ENCODE results near the gene ROPN1.
"Not testable (repeated sequence)": the region's sequence is repeated elsewhere in the genome, so short reads cannot be mapped to it uniquely, and the experiment has no call there.

Gene ROPN1

DNA sequence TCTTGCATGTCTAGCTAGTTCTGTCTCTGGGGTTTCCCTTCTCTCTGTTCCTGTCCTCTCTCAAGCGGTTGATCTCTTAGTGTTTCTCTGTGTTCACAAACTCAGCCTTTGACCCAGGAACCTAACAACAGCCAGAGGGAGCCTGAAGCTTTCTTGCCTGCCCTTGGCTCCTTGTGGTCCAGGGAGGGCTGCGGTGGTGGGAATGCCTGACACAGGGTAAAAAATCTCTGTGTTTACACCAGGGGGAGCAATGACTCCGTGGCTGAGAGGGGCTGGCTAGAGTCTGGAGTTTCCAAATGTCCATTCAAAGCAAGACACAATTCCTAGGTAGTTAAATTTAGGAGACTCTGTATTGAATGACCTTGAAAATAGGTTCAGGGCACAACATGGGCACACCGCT lies 24.6 kb upstream of the ROPN1 start:
- H3K4me3 ChIP-seq (ENCODE audit: low read depth, low read length); in situ Hi-C loops (cut with HindIII; ENCODE audit: low sequenced_read_pairs): not testable (repeated sequence)
- peak; percentile 21 for DNase-seq (ENCODE audit: low read depth, low spot score)
- TF ChIP-seq, protein P1, sequence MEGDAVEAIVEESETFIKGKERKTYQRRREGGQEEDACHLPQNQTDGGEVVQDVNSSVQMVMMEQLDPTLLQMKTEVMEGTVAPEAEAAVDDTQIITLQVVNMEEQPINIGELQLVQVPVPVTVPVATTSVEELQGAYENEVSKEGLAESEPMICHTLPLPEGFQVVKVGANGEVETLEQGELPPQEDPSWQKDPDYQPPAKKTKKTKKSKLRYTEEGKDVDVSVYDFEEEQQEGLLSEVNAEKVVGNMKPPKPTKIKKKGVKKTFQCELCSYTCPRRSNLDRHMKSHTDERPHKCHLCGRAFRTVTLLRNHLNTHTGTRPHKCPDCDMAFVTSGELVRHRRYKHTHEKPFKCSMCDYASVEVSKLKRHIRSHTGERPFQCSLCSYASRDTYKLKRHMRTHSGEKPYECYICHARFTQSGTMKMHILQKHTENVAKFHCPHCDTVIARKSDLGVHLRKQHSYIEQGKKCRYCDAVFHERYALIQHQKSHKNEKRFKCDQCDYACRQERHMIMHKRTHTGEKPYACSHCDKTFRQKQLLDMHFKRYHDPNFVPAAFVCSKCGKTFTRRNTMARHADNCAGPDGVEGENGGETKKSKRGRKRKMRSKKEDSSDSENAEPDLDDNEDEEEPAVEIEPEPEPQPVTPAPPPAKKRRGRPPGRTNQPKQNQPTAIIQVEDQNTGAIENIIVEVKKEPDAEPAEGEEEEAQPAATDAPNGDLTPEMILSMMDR (IDR thresholded peaks at IDR 0.05; ENCODE audit: low read depth, low read length) = peak; percentile 39

DNA sequence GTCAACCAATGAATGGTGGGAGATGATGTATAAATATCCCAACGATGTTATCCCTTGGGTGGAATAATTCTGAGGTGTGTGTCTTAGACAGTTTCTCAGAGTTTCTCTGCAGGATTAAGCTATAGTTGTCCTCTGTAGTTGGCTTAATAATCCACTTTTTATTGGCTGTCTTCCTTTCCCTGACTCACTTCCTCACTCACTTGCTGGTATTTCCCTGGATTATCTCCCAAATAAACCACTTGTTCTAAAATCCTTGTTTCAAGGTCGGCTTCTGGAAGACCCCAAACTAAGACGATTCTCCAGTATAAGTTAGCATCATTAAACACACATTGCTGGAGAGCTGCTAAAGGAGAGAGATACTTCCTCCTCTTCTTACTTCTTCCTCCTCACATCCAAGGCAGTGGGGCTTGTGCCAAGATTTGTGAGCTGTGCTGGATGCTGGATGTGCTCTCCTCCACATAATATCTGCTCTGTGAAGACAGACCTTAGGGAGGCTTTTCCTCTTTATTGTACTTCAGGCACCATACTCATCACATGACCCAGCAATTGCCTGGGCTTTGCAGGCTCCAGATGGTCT lies 22.5 kb upstream of the ROPN1 start:
- no peak overlapping the region for H3K4me3 ChIP-seq (ENCODE audit: low read depth, low read length)
- in situ Hi-C loops (cut with HindIII; ENCODE audit: low sequenced_read_pairs) = no loop called here
- DNase-seq (ENCODE audit: low read depth, low spot score) = peak; percentile 16
- TF ChIP-seq, protein P1 (IDR thresholded peaks at IDR 0.05; ENCODE audit: low read depth, low read length) = no peak

DNA sequence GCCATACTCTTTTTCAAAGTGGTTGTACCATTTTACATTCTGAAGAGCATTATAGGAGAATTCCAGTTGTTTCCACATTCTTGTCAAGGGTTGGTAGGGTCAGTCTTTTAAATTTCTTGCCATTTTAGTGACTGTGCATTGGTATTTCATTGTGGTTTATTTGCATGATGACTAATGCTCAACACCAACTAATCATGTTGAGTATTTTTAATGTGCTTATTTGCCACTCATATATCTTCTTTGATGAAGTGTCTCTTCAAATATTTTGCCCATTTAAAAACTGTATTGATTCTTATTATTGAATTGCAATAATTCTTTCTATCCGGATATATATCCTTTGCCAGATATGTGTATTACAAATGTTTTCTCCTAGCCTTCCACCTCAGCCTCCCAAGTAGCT lies 16.4 kb upstream of the ROPN1 start:
- in situ Hi-C loops (cut with HindIII; ENCODE audit: low sequenced_read_pairs); H3K4me3 ChIP-seq (ENCODE audit: low read depth, low read length); DNase-seq (ENCODE audit: low read depth, low spot score): not testable (repeated sequence)

DNA sequence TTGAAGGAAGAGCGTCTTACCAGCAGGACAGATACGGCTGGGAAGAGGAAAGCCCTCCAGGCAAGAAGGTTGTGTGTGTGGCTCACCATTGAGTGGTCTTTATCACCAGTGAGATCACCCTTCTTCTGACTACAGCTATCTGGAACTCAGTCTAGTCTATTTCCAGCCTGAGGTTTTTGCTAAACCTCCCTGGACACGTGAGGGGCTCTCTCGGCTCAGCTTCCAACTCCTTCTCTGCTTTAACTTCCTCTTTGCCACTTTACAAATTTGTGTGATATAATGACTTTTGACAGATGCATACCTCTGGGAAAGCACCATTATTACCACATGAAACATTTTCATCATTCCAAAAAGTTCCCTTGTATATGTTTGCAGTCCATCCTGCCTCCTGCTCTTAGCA lies 15.3 kb upstream of the ROPN1 start:
- TF ChIP-seq, protein P1 (IDR thresholded peaks at IDR 0.05; ENCODE audit: low read depth, low read length) = no peak
- DNase-seq (ENCODE audit: low read depth, low spot score) = no peak
- in situ Hi-C loops (cut with HindIII; ENCODE audit: low sequenced_read_pairs) = no loop called here
- H3K4me3 ChIP-seq (ENCODE audit: low read depth, low read length) = no peak overlapping the region

DNA sequence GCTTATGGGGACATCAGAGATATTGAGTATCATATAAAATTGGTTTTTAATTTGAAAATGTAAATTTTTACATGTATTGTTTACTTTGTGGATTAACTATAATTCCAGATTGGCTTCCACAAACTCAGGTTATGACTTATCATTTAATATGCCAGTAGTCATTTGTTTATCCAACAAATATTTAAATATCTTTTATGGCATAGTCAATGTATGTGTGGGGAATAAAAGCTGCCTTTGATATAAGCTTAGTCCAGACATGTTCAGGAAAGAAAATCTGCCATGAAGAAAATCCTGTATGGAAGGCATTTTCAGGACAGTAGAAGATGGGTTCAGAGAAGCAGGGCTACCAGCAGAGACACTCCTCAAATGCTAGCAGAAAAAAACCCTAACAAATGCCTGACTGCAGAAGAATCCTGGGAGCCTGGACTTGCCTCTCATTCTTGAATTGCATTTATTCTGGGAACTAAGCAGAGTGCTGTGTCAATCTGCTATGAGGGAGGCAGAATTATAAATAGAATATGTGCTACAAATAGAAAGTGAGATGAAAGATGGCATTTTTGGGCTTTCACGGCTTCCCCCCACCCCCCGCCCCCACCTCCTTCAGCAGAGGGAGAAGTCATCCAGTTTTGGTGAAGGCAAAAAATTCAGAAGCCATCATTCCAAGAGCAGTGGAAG lies 10.6 kb upstream of the ROPN1 start:
- in situ Hi-C loops (cut with HindIII; ENCODE audit: low sequenced_read_pairs); H3K4me3 ChIP-seq (ENCODE audit: low read depth, low read length); DNase-seq (ENCODE audit: low read depth, low spot score): not testable (repeated sequence)

DNA sequence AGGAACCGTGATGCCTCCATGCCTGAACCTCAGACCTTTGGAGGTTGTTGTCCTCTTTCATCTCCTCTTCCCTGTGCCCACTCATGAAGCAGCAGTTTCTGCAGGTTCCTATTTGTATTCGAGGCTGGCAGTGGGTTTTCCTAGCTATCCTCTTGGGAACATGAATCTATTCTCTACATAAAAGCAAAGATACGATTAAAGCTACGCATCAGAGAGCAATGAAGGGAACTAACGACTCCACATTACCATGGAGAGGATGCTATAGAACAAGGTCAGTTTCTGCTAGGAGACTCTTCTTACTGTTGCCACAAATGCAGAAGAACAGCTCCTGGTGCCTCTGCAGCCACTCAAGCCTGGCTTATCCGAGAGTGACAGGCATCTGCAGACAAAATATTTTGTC lies 9.4 kb upstream of the ROPN1 start:
- in situ Hi-C loops (cut with HindIII; ENCODE audit: low sequenced_read_pairs); H3K4me3 ChIP-seq (ENCODE audit: low read depth, low read length); DNase-seq (ENCODE audit: low read depth, low spot score): not testable (repeated sequence)

DNA sequence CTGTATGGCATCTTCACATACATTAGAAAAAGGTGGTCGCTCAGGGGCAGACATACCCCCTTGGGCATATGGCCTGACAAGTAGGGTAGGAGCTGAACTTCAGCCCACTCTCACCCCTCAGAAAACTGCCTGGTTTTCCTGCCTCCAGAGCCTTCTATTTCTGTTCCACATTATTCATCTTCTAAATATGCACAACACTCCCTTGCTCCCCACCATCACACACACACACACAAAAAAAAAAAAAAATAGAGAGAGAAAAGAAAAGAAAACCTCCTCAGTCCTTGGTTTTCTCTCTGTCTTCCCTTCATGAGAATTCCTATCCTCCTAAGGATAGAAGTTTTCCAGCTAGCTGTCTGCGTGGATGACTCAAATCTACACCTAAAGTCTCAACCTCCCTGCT lies 5.6 kb upstream of the ROPN1 start:
- DNase-seq (ENCODE audit: low read depth, low spot score) = no peak
- H3K4me3 ChIP-seq (ENCODE audit: low read depth, low read length) = no peak overlapping the region
- TF ChIP-seq, protein P1 (IDR thresholded peaks at IDR 0.05; ENCODE audit: low read depth, low read length) = no peak
- in situ Hi-C loops (cut with HindIII; ENCODE audit: low sequenced_read_pairs) = no loop called here

DNA sequence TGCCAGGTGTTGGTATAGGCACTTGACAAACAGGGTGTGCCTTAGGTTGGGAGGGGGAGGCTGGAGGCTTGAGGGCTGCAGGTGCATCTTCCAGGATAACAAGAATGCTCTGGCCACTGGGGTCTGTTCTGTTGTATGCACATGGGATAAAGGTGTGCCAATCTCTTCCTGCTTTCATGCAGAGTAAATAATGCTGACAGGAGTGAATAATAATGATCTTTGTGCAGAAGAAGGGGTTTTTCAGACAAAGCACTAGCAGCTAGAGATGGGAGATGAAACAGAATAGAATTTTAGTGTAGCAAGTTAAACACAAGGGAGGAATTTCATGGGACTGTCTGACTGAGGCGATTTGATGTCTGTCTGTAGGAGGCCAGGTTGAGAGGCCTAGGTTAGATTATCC lies 1.9 kb upstream of the ROPN1 start:
- DNase-seq (ENCODE audit: low read depth, low spot score) = no peak
- H3K4me3 ChIP-seq (ENCODE audit: low read depth, low read length) = no peak overlapping the region
- TF ChIP-seq, protein P1 (IDR thresholded peaks at IDR 0.05; ENCODE audit: low read depth, low read length) = no peak
- in situ Hi-C loops (cut with HindIII; ENCODE audit: low sequenced_read_pairs) = no loop called here

Data from astrocyte of the spinal cord (primary cell).